ENCODE measurements around the gene ADAM19. TPM values are rescaled to one million over a fixed set of nuclear protein-coding genes. Genes with fewer than 3 reads are reported as not detected.

ADAM19 gene
- total RNA-seq, 1 experiment from 2014 or later: 0.47 TPM

- H3K9me3 Mint-ChIP-seq (ENCODE audit: unreplicated experiment): no peaks in the 10 kb centered on the region
- POLR2A ChIA-PET: interaction anchor here (0.7 to 1.2 kb wide), 3 partner anchors 9 to 945 kb away, joined by 3 to 4 read pairs (median 3); no protein-coding TSS in a partner anchor
- intact Hi-C loops (cut with micrococcal nuclease): loop anchor here (1.0 kb wide), 1 partner anchor 40 kb away; no protein-coding TSS in a partner anchor
- peak; percentile 64 for DNase-seq (ENCODE audit: unreplicated experiment)
- H3K27ac Mint-ChIP-seq (ENCODE audit: low read depth, unreplicated experiment): no peak overlapping the region
- H3K36me3 Mint-ChIP-seq (ENCODE audit: insufficient read depth, unreplicated experiment): no peaks in the 10 kb centered on the region
- H3K4me3 Mint-ChIP-seq (ENCODE audit: unreplicated experiment): no peak overlapping the region
- H3K27me3 Mint-ChIP-seq (ENCODE audit: insufficient read depth, unreplicated experiment): no peaks in the 10 kb centered on the region
- no peaks in the 10 kb centered on the region for H3K4me1 Mint-ChIP-seq (ENCODE audit: insufficient read depth, unreplicated experiment)
- BruUV-seq (replicated peaks): no TSS peak
- CTCF ChIA-PET: interaction anchor here (0.5 to 28.1 kb wide), 53 partner anchors 9 to 324 kb away, joined by 3 to 642 read pairs (median 4); partner anchors contain the start of genes LSM11, NIPAL4 and THG1L
- peak; percentile 81 for TF ChIP-seq CTCF (IDR thresholded peaks at IDR 0.05; ENCODE audit: unreplicated experiment)
Observed at GRCh38 chr5:157471709-157472108, 103.9 kb downstream of the ADAM19 start.

- Mint-ChIP-seq H3K4me1 (ENCODE audit: insufficient read depth, unreplicated experiment) (no peaks in the 10 kb centered on the region), H3K36me3 (ENCODE audit: insufficient read depth, unreplicated experiment) (no peaks in the 10 kb centered on the region), H3K4me3 (ENCODE audit: unreplicated experiment) (no peak overlapping the region), H3K27ac (ENCODE audit: low read depth, unreplicated experiment) (no peak overlapping the region), H3K27me3 (ENCODE audit: insufficient read depth, unreplicated experiment) (no peaks in the 10 kb centered on the region), H3K9me3 (ENCODE audit: unreplicated experiment) (no peaks in the 10 kb centered on the region)
- TF ChIP-seq CTCF (IDR thresholded peaks at IDR 0.05; ENCODE audit: unreplicated experiment): no peak
- BruUV-seq (replicated peaks): no TSS peak
- no peak for DNase-seq (ENCODE audit: unreplicated experiment)
- ChIA-PET CTCF (interaction anchor here (0.6 to 28.1 kb wide), 30 partner anchors 10 to 282 kb away, joined by 3 to 642 read pairs (median 4); partner anchors contain the start of genes LSM11, NIPAL4 and THG1L), POLR2A (interaction anchor here (0.7 kb wide), 1 partner anchor 1262 kb away, joined by 3 read pairs; no protein-coding TSS in a partner anchor)
- intact Hi-C loops (cut with micrococcal nuclease): loop anchor here (1.0 kb wide), 1 partner anchor 39 kb away; no protein-coding TSS in a partner anchor
Observed at GRCh38 chr5:157470631-157471030, 104.9 kb downstream of the ADAM19 start.

- no peaks in the 10 kb centered on the region for H3K36me3 Mint-ChIP-seq (ENCODE audit: insufficient read depth, unreplicated experiment)
Observed at GRCh38 chr5:157469687-157470086, 105.9 kb downstream of the ADAM19 start.

More at GRCh38 chr5:157469687-157470086, 105.9 kb downstream of the ADAM19 start:
- H3K4me1 Mint-ChIP-seq (ENCODE audit: insufficient read depth, unreplicated experiment): peaks cover 8% of the 10 kb centered on the region
- no TSS peak for BruUV-seq (replicated peaks)
- H3K27ac Mint-ChIP-seq (ENCODE audit: low read depth, unreplicated experiment): no peak overlapping the region
- DNase-seq (ENCODE audit: unreplicated experiment): no peak
- TF ChIP-seq CTCF (IDR thresholded peaks at IDR 0.05; ENCODE audit: unreplicated experiment): no peak
- intact Hi-C loops (cut with micrococcal nuclease): no loop called here
- CTCF ChIA-PET: interaction anchor here (0.6 to 28.1 kb wide), 22 partner anchors 10 to 251 kb away, joined by 3 to 642 read pairs (median 4); partner anchors contain the start of gene NIPAL4
- H3K27me3 Mint-ChIP-seq (ENCODE audit: insufficient read depth, unreplicated experiment): no peaks in the 10 kb centered on the region
- H3K4me3 Mint-ChIP-seq (ENCODE audit: unreplicated experiment): no peak overlapping the region
- H3K9me3 Mint-ChIP-seq (ENCODE audit: unreplicated experiment): no peaks in the 10 kb centered on the region
- POLR2A ChIA-PET: interaction anchor here (0.6 to 1.4 kb wide), 2 partner anchors 10 to 99 kb away, joined by 3 read pairs; no protein-coding TSS in a partner anchor

Data from MCF 10A (cell line).